NCI-H510A (cell line): ENCODE data around the gene HRAS.

Experiments used
- DNase-seq: peaks from one replicate; lab custom pipeline; 2025; lab: John Stamatoyannopoulos, UW

Gene HRAS

DNA sequence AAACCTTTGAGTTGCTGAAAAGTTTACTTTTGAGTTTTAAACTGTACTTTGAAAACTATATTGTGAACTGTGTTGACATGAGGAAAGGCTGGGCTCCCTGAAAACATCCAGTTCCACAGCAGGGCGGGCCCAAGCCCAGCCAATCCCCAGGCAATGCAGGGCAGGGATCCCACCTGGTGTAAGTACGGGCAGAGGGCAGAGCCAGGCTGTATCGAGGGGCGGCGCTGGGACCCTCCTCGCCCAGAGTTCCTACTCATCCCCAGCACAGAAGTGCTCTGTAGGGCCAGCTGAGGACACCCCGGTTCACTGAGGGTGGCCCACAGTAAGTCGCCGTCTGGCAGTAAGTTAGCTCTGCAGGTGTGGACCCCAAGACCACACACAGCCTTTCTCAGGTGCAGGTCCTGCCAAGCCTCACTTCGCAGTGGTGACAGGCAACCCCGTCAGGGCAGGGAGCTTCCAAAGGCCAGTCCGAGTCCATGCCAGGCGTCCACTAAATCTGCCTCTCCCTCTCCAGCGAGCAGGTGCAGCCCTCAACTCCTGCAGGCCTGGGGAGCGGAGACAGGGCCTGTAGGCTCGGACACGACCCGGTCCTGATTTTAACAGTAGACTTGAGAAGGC is 31.7 kb upstream of the HRAS start:
- no peak for DNase-seq

DNA sequence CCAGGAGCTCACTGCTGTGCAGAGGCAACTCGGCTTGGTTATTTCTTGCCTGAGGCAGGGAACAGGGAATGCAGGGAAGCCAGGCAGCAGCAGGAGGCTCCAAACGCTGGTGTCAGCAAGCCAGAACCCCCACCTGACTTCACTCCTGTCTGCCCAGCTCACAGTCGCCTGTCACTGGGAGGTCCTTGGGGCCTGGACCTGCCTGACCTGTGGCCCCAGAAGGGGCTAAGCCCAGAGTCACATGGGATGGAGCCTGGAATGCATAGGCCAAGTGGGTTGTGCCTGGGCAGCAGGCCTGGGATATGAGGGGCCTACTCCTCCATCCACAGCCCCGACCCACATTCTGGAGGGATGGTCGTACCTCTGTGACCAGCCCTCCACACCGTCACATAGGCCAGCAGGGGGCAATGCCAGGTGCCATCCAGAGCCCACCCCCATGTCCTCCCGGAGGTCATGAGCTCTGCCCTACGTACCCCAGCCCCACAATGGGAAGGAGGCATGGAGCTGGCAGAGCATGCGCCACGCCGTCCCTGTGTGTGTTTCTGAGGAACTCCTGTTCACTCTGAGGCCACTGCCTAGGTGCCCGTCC is 30.6 kb upstream of the HRAS start:
- DNase-seq = no peak

DNA sequence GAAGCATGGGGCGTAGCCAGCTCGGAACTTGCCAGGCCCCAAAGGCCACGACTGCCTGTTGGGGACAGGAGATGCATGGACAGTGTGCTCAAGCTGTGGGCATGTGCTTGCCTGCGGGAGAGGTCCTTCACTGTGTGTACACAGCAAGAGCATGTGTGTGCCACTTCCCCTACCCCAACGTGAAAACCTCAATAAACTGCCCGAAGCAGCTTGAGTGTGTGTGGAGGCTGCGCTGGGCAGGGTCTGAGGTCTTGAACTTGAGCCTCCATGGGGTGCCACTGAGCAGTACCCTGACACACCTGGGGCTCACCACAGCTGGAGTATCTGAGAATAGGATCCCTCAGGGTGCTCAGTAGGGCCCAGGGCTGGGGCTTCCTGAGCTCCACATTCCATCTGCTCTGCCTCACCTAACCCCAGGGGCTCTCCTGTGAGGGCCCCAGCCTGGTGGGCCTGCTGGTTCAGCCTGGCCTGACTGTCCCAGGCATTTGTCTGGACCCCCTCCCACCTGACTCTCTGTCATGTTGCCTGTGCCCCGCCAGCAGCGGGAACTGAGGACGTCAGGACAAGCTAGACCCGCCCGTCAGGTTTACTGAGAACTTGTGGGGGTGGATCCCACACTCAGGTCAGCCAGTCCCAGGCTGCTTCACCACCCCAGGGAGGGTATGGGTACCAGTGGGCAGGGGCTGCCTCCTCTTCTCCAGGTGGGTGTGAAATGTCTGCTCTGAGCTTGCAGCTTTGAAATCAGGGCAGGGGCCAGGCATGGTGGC is 28.6 kb upstream of the HRAS start:
- no peak for DNase-seq

GRCh38 chr11:563066-563811 is 27.9 kb upstream of the HRAS start:
- DNase-seq = no peak

- DNase-seq = no peak
These were observed 26.8 kb upstream of the HRAS start for GRCh38 chr11:562046-562645.

- DNase-seq = no peak
These were observed 26.0 kb upstream of the HRAS start for GRCh38 chr11:561148-562003.

- peak; percentile 77 for DNase-seq
These were observed 25.1 kb upstream of the HRAS start, which contains the start of the genes LMNTD2 and RASSF7 for GRCh38 chr11:560305-561147. TSS of gene LMNTD2 (minus strand) at chr11:560738. CDS start at chr11:560716, 22 bp downstream. TSS of gene RASSF7 (plus strand) at chr11:560970. CDS start at chr11:561769, 799 bp downstream.

GRCh38 chr11:559712-560304 is 24.4 kb upstream of the HRAS start:
- no peak for DNase-seq

- no peak for DNase-seq
These were observed 23.7 kb upstream of the HRAS start for GRCh38 chr11:559020-559620.

DNA sequence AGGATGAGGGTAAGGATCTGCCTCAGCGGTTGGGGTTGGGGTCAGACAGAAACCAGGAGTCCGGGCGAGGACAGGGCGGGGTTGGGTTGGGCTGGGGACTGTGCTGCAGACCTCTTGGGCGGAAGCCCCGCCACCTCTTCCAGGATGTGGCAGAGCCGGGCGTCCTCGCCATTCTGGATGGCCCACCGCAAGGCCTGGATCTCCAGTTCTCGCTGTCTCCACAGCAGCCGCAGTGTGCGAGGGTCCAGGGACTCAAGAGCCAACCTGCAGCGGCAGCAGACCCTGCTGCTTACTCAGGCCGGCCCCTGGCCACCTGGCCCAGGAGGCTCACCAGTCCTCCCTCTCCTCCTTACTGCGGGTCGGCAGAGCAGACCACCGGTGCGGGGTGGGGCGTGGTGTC is 23.1 kb upstream of the HRAS start:
- no peak for DNase-seq

- no peak for DNase-seq
These were observed 22.2 kb upstream of the HRAS start for GRCh38 chr11:557328-558132.

- DNase-seq = no peak
These were observed 21.4 kb upstream of the HRAS start for GRCh38 chr11:556662-557256.

DNA sequence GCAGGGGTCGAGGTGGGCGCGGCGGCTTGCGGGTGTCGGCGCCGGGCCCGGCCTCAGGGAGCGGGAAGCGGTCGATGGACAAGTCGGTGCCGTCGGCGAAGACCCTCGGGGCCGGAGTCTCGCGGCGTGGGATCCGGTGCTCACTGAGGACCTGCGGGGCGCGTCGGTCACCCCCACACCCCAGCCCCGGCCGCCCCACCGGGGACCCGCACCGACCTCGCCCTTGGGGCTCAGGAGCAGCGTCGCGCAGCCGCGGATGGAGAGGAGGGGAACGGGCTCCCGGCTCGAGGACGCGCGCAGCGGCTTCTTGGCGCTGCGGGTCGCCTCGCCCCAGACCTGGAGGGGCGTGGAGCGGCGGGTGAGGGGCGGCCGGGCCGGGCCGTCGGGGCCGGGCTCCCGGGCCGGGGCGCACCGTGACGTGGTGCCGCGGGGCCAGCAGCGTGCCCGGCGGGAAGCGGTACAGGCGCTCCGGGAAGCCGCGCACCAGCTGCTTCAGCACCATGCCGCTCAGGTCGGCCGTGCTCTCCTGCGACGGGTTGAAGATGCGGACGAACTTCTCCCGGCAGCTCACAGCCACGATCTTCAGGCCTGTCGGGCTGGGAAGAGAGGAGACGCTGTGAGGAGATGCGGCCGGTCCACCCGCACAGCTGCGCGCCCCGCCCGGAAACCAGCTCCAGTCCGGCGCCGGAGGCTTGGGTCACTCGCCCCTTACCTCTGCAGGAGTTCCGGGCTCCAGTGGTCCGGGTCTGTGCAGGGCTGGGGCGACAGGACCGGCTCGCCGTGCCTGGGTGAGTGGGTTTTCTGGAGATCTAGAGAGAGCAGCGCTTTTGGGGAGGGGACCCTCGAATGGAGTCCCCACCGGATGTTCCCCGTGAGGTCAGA is 20.6 kb upstream of the HRAS start:
- no peak for DNase-seq

GRCh38 chr11:555227-555779 is 19.9 kb upstream of the HRAS start:
- DNase-seq = no peak

- peak; percentile 69 for DNase-seq
These were observed 19.3 kb upstream of the HRAS start for GRCh38 chr11:554428-555226.

DNA sequence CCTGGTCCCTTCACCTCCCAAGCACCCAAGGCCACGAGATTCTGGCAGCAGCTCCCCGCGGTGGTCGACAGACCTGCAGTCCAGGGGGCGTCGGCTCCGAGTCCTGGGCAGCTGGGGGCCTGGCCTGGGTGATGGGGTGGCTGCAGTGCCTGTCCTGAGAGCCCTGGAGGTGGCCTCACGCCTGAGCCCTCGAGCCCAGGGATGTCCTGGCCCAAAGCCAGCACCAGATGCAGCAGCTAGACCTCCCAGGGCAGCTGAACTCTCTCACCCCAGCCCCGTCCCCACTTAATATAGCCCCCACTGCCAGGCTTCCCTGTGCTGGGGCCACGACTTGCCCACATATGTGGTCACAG is 18.6 kb upstream of the HRAS start:
- DNase-seq = no peak
